Measurements from ENCODE around the gene TINCR.

GRCh38 chr19:5519076-5519475 lies 48.7 kb downstream of the TINCR start:
- TF ChIP-seq CTBP1 (IDR thresholded peaks at IDR 0.05; ENCODE audit: borderline replicate concordance) (no peak), L3MBTL2 (conservative IDR thresholded peaks at IDR 0.05) (no peak), TARDBP (IDR thresholded peaks at IDR 0.05) (no peak)

Data from HEK293T (cell line).